Cardiac fibroblast (primary cell): Measurements from ENCODE around the gene HOXA6.

Experiments
- DNase-seq, 2 donors: peaks; one replicate each; pipeline versions ENCODE4 v3.0.0 to v3.0.0-alpha.2; 2010; ENCODE audit warnings: low read depth in 2 of 2
- H3K4me3 ChIP-seq, 2 donors: replicated peaks in 1 of 2; 1 replicate in 1 of 2; 2 replicates in 1 of 2; pipeline ENCODE4 v1.5.1; 2011; ENCODE audit warnings: low read depth in 2 of 2, low read length in 2 of 2, mild to moderate bottlenecking in 2 of 2, moderate library complexity in 1 of 2
- TF ChIP-seq, protein P1 (sequence below): IDR thresholded peaks from one replicate; pipeline ENCODE4 v1.5.1; 2011; ENCODE audit warnings: low read depth, mild to moderate bottlenecking, low read length, inconsistent platforms

The HOXA6 gene

GRCh38 chr7:27106181-27106900, 41.2 kb downstream of the HOXA6 start:
- no peak overlapping the region for H3K4me3 ChIP-seq
- TF ChIP-seq, protein P1, sequence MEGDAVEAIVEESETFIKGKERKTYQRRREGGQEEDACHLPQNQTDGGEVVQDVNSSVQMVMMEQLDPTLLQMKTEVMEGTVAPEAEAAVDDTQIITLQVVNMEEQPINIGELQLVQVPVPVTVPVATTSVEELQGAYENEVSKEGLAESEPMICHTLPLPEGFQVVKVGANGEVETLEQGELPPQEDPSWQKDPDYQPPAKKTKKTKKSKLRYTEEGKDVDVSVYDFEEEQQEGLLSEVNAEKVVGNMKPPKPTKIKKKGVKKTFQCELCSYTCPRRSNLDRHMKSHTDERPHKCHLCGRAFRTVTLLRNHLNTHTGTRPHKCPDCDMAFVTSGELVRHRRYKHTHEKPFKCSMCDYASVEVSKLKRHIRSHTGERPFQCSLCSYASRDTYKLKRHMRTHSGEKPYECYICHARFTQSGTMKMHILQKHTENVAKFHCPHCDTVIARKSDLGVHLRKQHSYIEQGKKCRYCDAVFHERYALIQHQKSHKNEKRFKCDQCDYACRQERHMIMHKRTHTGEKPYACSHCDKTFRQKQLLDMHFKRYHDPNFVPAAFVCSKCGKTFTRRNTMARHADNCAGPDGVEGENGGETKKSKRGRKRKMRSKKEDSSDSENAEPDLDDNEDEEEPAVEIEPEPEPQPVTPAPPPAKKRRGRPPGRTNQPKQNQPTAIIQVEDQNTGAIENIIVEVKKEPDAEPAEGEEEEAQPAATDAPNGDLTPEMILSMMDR, result no peak
- no peak for DNase-seq

- TF ChIP-seq, protein P1, result no peak
- no peak for DNase-seq
Measured at GRCh38 chr7:27105301-27106031, 42.1 kb downstream of the HOXA6 start.

DNA sequence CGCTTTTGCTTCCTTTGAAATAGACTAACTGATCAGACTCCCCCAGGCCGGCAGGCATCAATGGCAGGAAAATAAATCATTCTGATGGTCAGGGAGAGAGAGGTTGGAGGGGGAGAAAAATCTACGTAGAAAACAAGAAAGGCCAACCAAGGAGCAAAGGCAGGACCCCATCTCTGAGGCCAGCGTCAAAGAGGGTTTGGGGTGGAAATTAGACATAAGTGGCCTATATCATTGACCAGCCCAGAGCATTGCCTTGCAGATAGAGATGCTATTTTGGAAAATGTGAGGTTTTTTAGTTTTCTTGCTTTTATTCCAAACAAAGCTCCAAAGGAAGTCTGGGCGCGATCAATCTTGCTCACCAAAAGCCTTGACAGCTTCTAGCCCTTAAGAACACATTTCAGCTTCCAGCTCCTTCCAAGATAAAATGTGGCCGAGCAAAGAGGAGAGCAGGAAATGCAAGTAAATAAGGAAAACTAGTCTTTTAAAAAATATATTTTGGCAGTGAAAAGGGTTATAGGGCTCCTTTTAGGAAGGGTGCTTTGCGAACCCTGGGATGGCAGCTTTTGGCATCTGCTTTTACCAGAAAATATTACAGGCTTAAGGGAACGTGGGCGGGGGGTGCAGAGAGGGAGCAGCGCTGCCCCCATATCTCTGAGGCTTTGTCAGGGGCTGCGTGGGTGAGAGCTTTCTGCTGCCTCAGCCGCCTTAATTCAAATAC, 43.1 kb downstream of the HOXA6 start:
- TF ChIP-seq, protein P1, result no peak
- DNase-seq, result no peak
- no peak overlapping the region for H3K4me3 ChIP-seq

More at GRCh38 chr7:27105301-27106031, 42.1 kb downstream of the HOXA6 start:
- H3K4me3 ChIP-seq, result no peak overlapping the region

DNA sequence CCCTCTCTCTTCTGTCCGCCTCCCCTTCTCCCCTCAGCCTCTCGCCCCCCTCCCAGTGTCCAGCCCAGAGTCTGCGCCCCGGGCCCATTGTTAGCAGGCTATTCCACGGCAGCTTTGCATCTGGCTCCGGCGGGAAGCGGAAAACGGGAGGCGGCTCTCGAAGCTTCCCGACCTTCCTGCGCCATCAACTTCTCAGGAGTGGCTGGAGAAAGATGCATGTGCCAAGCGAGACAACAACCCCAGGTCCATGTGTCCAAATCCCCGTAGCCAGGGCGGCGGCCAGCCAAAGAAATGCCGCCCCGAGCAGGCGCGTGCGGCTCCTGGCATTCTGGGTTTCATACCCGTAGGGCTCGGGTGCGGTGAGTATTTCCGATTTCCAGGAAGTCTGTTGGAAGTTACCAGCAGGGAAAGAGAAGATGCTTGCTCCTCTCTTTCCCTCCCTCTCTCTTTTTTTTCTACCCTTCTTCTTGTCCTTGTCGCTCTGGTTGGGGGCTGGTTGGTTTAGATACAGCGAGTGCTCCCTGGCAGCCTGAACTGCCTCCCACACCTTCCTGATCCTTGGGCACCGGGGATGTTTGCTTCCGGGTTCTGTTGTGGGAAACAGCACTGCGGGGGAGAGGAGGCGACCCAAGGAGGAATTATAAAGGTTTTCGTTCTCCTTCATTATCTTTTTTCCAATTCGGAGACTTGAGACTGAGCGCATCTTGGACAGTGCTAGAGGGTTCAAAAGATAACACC, 43.9 kb downstream of the HOXA6 start:
- no peak for DNase-seq
- TF ChIP-seq, protein P1, result no peak
- H3K4me3 ChIP-seq, result no peak overlapping the region

DNA sequence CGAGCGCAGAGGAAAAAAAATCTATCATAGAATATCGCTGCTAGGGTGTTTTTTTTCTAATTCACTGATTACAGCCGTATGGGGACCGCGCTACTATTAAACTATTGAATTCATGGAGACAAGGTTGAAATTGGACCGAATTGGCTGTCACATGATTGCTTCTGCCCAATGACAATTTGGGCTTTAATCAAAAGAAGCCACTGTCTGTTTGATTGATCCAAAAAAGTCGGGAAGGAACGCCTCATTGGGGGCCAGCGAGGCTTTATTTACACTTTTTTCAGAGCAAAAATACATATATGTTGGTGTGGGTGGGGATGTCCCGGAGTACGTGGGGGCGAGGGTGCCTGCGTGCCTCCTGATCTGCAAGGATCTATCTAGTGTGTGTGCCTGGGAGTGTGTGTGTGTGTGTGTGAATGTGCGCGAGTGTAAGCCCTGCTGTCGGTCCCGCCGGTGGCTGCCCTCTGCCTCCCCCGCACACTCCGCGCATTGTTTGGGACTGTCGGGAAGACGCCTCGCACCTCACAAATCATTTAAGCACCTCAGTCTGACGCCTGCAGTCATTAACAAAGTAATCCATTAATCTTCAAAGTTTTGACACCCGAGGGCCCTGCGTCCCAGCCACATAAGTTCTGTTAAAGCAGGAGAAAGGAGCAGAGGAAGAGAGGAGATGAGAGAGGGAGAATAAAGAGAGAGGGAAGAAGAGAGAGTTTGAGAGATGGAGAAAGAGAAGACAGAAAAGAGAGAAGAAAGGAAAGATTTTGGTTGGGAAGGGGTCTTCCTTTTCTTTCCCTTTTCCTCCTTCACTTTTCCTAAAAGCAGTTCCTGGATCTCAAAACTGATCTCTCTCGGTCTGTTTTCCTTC, 44.8 kb downstream of the HOXA6 start, which contains the start of gene HOXA2:
HOXA2 (minus strand) TSS at position 103 of the 862 bp plus-strand sequence. CDS start 183 bp downstream, outside the sequence.
- TF ChIP-seq, protein P1, result no peak
- no peak within 1 kb of the TSS for H3K4me3 ChIP-seq
- DNase-seq, result no peak
